ENCODE data around the gene DCXR.

The DCXR gene

DNA sequence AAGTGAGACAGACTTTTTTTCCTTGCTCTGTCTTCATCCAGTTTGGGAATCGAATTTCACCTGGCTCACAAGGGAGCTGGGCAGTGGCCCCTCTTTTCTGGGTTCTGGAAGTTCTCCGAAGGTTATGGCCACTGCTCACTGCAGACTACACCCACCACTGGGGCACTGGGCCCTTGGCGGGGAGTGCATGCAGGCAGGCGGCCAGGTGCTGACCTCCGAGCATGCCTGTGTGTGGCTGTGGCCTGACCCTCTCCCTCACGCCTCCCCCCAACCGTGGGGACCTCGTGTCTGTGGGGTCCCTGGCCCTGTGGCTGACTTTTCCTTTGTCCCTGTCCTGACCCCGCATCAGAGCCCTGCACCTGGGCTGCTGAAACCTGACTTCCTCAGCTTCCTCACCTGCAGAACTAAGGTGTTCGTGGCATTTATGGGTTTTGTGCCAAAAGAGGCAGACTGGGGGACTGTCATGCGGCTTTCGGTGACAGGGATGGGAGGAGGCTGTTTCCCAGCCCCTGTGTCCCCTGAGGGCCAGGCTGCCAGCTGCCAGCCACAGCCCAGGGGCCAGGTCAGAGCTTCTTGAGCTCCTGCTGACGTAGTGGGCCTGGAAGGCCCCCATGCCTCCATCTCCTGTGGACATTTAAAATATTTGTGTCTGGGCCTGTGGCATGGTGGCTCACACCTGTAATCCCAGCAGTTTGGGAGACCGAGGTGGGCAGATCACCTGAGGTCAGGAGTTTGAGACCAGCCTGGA, 38.6 kb downstream of the DCXR start:
- H3K36me3 ChIP-seq (ENCODE audit: control insufficient read depth in 1 of 2, insufficient read depth in 2 of 2, low read depth in 1 of 2, low read length in 2 of 2) = peaks cover 12 to 55% of the 10 kb centered on the region in 2 experiments
- no peak overlapping the region for H2AFZ ChIP-seq (ENCODE audit: low read depth, low read length)
- no peaks in the 10 kb centered on the region for H3K9me3 ChIP-seq (ENCODE audit: control insufficient read depth, low read length)
- no peak overlapping the region for H3K23ac ChIP-seq (ENCODE audit: low read length in 2 of 2)
- H3K4ac ChIP-seq (ENCODE audit: low read depth in 1 of 2, low read length in 2 of 2) = no peak overlapping the region
- no peaks in the 10 kb centered on the region for H3K27me3 ChIP-seq (ENCODE audit: control insufficient read depth in 1 of 2, insufficient read depth in 1 of 2, low read length in 2 of 2)
- H3K18ac ChIP-seq (ENCODE audit: low read depth in 1 of 2, low read length in 2 of 2) = no peak overlapping the region
- H2AK5ac ChIP-seq (ENCODE audit: low read length, severe bottlenecking) = no peak overlapping the region
- no peak overlapping the region for H2BK5ac ChIP-seq (ENCODE audit: low read depth, low read length, poor library complexity, severe bottlenecking)
- H2BK15ac ChIP-seq (ENCODE audit: low read depth, poor library complexity, severe bottlenecking) = no peak overlapping the region
- H2BK12ac ChIP-seq (ENCODE audit: low read length in 2 of 2) = no peak overlapping the region
- H4K8ac ChIP-seq (ENCODE audit: low read length) = no peak overlapping the region
- H3K4me1 ChIP-seq (ENCODE audit: control insufficient read depth, insufficient read depth, low read depth, low read length) = peaks cover 42% of the 10 kb centered on the region
- no peak overlapping the region for H2BK120ac ChIP-seq (ENCODE audit: low read depth, low read length)
- no peak overlapping the region for H3K9ac ChIP-seq (ENCODE audit: low read length)
- peaks cover 29% of the 10 kb centered on the region for H3K79me1 ChIP-seq (replicated peaks; ENCODE audit: low read length, poor library complexity, severe bottlenecking)
- 97% methylated on average over 14 of the region's 14 CpGs for WGBS
- DNase-seq = no peak
- no peak overlapping the region for H3K27ac ChIP-seq (ENCODE audit: low read length, poor library complexity, severe bottlenecking)
- H3K4me2 ChIP-seq (ENCODE audit: low read length, poor library complexity, severe bottlenecking) = no peak overlapping the region
- H4K91ac ChIP-seq (ENCODE audit: low read length) = no peak overlapping the region
- H3K4me3 ChIP-seq (ENCODE audit: insufficient read depth in 1 of 2, low read depth in 1 of 2, low read length in 2 of 2) = no peak overlapping the region
- no peak overlapping the region for H3K14ac ChIP-seq (ENCODE audit: low read length in 2 of 2)

DNA sequence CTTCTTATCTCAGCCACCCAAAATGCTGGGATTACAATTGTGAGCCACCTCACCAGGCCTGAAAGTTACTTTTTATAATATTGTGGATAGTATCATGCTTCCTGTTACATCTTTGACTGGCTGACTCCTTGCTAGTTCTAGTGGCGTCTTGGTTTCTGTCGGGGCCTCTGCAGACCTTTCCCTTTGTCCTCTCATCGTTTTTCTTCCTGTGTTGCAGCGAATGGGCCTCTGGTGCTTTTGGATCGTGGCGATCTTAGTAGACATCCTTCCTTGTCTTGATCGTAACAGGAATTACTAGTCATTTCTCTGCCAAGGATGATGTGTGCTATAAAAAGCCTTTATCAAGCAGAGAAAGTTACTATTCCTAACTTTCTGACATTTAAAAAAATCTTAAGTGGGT, 39.3 kb downstream of the DCXR start:
- Histone ChIP-seq H3K79me1 (replicated peaks; ENCODE audit: low read length, poor library complexity, severe bottlenecking) (peaks cover 34% of the 10 kb centered on the region), H3K9ac (ENCODE audit: low read length) (no peak overlapping the region), H3K9me3 (ENCODE audit: control insufficient read depth, low read length) (no peaks in the 10 kb centered on the region), H3K23ac (ENCODE audit: low read length in 2 of 2) (no peak overlapping the region), H2AK5ac (ENCODE audit: low read length, severe bottlenecking) (no peak overlapping the region), H3K4me3 (ENCODE audit: insufficient read depth in 1 of 2, low read depth in 1 of 2, low read length in 2 of 2) (no peak overlapping the region), H3K14ac (ENCODE audit: low read length in 2 of 2) (no peak overlapping the region), H3K4me1 (ENCODE audit: control insufficient read depth, insufficient read depth, low read depth, low read length) (peaks cover 40% of the 10 kb centered on the region), H4K8ac (ENCODE audit: low read length) (no peak overlapping the region), H3K4ac (ENCODE audit: low read depth in 1 of 2, low read length in 2 of 2) (no peak overlapping the region), H3K4me2 (ENCODE audit: low read length, poor library complexity, severe bottlenecking) (no peak overlapping the region), H2BK5ac (ENCODE audit: low read depth, low read length, poor library complexity, severe bottlenecking) (no peak overlapping the region), H3K36me3 (ENCODE audit: control insufficient read depth in 1 of 2, insufficient read depth in 2 of 2, low read depth in 1 of 2, low read length in 2 of 2) (peaks cover 16 to 61% of the 10 kb centered on the region in 2 experiments), H2BK120ac (ENCODE audit: low read depth, low read length) (no peak overlapping the region), H3K18ac (ENCODE audit: low read depth in 1 of 2, low read length in 2 of 2) (no peak overlapping the region), H2AFZ (ENCODE audit: low read depth, low read length) (no peak overlapping the region), H4K91ac (ENCODE audit: low read length) (no peak overlapping the region), H3K27ac (ENCODE audit: low read length, poor library complexity, severe bottlenecking) (no peak overlapping the region), H3K27me3 (ENCODE audit: control insufficient read depth in 1 of 2, insufficient read depth in 1 of 2, low read length in 2 of 2) (no peaks in the 10 kb centered on the region), H2BK12ac (ENCODE audit: low read length in 2 of 2) (no peak overlapping the region), H2BK15ac (ENCODE audit: low read depth, poor library complexity, severe bottlenecking) (no peak overlapping the region)
- DNase-seq = no peak
- WGBS = 93% methylated on average over 4 of the region's 7 CpGs

DNA sequence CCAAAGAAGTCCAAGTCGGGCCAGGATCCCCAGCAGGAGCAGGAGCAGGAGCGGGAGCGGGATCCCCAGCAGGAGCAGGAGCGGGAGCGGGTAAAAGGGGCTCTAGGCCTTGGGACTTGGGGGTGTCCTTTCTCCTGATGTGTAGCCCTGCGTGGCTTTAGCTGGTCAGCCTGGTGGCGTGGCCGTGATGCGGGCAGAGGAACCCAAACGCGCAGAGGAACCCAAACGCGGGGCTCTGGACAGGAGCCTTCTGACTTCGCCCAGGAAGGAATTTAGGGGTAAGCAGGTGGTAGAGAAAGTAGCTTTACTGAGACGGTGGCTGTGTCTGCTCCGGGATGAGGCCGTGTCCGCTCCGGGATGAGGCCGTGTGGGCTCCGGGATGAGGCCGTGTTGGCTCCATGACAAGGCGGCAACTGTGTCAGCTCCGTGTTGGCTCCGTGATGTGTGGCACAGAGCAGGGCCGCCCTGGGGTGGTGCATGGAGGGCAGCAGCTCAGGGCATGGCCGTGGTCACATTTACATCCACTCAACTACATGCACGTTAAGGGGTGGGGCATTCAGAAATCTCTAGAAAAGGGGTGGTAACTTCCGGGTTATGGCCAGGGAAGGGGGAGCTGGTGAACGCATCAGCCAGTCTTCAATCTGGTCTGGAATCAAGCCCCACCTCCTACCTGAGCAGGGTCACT, 40.6 kb downstream of the DCXR start:
- Histone ChIP-seq H2BK12ac (ENCODE audit: low read length in 2 of 2) (no peak overlapping the region), H2AFZ (ENCODE audit: low read depth, low read length) (no peak overlapping the region), H2BK15ac (ENCODE audit: low read depth, poor library complexity, severe bottlenecking) (no peak overlapping the region), H3K27ac (ENCODE audit: low read length, poor library complexity, severe bottlenecking) (no peak overlapping the region), H3K9me3 (ENCODE audit: control insufficient read depth, low read length) (no peaks in the 10 kb centered on the region), H2BK120ac (ENCODE audit: low read depth, low read length) (no peak overlapping the region), H3K27me3 (ENCODE audit: control insufficient read depth in 1 of 2, insufficient read depth in 1 of 2, low read length in 2 of 2) (no peaks in the 10 kb centered on the region), H3K23ac (ENCODE audit: low read length in 2 of 2) (no peak overlapping the region), H2AK5ac (ENCODE audit: low read length, severe bottlenecking) (no peak overlapping the region), H3K79me1 (replicated peaks; ENCODE audit: low read length, poor library complexity, severe bottlenecking) (peaks cover 40% of the 10 kb centered on the region), H3K36me3 (ENCODE audit: control insufficient read depth in 1 of 2, insufficient read depth in 2 of 2, low read depth in 1 of 2, low read length in 2 of 2) (peaks cover 16 to 67% of the 10 kb centered on the region in 2 experiments), H3K14ac (ENCODE audit: low read length in 2 of 2) (no peak overlapping the region), H4K8ac (ENCODE audit: low read length) (no peak overlapping the region), H3K9ac (ENCODE audit: low read length) (no peak overlapping the region), H3K4me3 (ENCODE audit: insufficient read depth in 1 of 2, low read depth in 1 of 2, low read length in 2 of 2) (no peak overlapping the region), H3K4ac (ENCODE audit: low read depth in 1 of 2, low read length in 2 of 2) (no peak overlapping the region), H3K4me2 (ENCODE audit: low read length, poor library complexity, severe bottlenecking) (no peak overlapping the region), H2BK5ac (ENCODE audit: low read depth, low read length, poor library complexity, severe bottlenecking) (no peak overlapping the region), H4K91ac (ENCODE audit: low read length) (no peak overlapping the region), H3K4me1 (ENCODE audit: control insufficient read depth, insufficient read depth, low read depth, low read length) (peaks cover 41% of the 10 kb centered on the region), H3K18ac (ENCODE audit: low read depth in 1 of 2, low read length in 2 of 2) (no peak overlapping the region)
- DNase-seq = no peak
- 97% methylated on average over 25 of the region's 30 CpGs for WGBS

DNA sequence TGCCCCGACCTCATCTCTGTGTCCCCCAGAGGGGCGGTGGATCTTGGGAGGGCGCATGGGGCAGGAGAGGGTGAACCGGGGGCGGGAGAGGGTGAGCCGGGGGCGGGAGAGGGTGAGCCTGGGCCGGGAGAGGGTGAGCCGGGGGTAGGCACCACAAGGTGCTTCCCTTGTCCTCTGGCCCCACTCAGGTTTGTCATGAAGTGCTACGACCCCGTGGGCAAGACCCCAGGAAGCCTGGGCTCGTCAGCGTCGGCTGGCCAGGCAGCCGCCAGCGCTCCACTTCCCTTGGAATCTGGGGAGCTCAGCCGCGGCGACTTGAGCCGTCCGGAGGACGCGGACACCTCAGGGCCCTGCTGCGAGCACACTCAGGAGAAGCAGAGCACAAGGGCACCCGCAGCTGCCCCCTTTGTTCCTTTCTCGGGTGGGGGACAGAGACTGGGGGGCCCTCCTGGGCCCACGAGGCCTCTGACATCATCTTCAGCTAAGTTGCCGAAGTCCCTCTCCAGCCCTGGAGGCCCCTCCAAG, 41.2 kb downstream of the DCXR start:
- H2BK120ac ChIP-seq (ENCODE audit: low read depth, low read length) = no peak overlapping the region
- peaks cover 37% of the 10 kb centered on the region for H3K79me1 ChIP-seq (replicated peaks; ENCODE audit: low read length, poor library complexity, severe bottlenecking)
- no peak overlapping the region for H3K27ac ChIP-seq (ENCODE audit: low read length, poor library complexity, severe bottlenecking)
- H3K9me3 ChIP-seq (ENCODE audit: control insufficient read depth, low read length) = no peaks in the 10 kb centered on the region
- H3K14ac ChIP-seq (ENCODE audit: low read length in 2 of 2) = no peak overlapping the region
- no peak for DNase-seq
- H3K27me3 ChIP-seq (ENCODE audit: control insufficient read depth in 1 of 2, insufficient read depth in 1 of 2, low read length in 2 of 2) = no peaks in the 10 kb centered on the region
- H4K8ac ChIP-seq (ENCODE audit: low read length) = no peak overlapping the region
- no peak overlapping the region for H2BK15ac ChIP-seq (ENCODE audit: low read depth, poor library complexity, severe bottlenecking)
- no peak overlapping the region for H2BK5ac ChIP-seq (ENCODE audit: low read depth, low read length, poor library complexity, severe bottlenecking)
- no peak overlapping the region for H3K18ac ChIP-seq (ENCODE audit: low read depth in 1 of 2, low read length in 2 of 2)
- no peak overlapping the region for H3K4me2 ChIP-seq (ENCODE audit: low read length, poor library complexity, severe bottlenecking)
- H3K9ac ChIP-seq (ENCODE audit: low read length) = no peak overlapping the region
- peaks cover 41% of the 10 kb centered on the region for H3K4me1 ChIP-seq (ENCODE audit: control insufficient read depth, insufficient read depth, low read depth, low read length)
- H3K23ac ChIP-seq (ENCODE audit: low read length in 2 of 2) = no peak overlapping the region
- WGBS = 98% methylated on average over 28 of the region's 28 CpGs
- no peak overlapping the region for H4K91ac ChIP-seq (ENCODE audit: low read length)
- H2AFZ ChIP-seq (ENCODE audit: low read depth, low read length) = no peak overlapping the region
- H3K4ac ChIP-seq (ENCODE audit: low read depth in 1 of 2, low read length in 2 of 2) = no peak overlapping the region
- H3K36me3 ChIP-seq (ENCODE audit: control insufficient read depth in 1 of 2, insufficient read depth in 2 of 2, low read depth in 1 of 2, low read length in 2 of 2) = peaks cover 16 to 69% of the 10 kb centered on the region in 2 experiments
- no peak overlapping the region for H2AK5ac ChIP-seq (ENCODE audit: low read length, severe bottlenecking)
- no peak overlapping the region for H2BK12ac ChIP-seq (ENCODE audit: low read length in 2 of 2)
- no peak overlapping the region for H3K4me3 ChIP-seq (ENCODE audit: insufficient read depth in 1 of 2, low read depth in 1 of 2, low read length in 2 of 2)

All from mesenchymal stem cell (in vitro differentiated cells and primary cell).